ENCODE data around the gene ZNF536. TPM values are rescaled to one million over a fixed set of nuclear protein-coding genes. Genes with fewer than 3 reads are reported as not detected.

Gene ZNF536
- polyA plus RNA-seq, 1 donor (not counting 4 experiments of a cell fraction or from before 2014, with no cell fraction given) = not detected

DNA sequence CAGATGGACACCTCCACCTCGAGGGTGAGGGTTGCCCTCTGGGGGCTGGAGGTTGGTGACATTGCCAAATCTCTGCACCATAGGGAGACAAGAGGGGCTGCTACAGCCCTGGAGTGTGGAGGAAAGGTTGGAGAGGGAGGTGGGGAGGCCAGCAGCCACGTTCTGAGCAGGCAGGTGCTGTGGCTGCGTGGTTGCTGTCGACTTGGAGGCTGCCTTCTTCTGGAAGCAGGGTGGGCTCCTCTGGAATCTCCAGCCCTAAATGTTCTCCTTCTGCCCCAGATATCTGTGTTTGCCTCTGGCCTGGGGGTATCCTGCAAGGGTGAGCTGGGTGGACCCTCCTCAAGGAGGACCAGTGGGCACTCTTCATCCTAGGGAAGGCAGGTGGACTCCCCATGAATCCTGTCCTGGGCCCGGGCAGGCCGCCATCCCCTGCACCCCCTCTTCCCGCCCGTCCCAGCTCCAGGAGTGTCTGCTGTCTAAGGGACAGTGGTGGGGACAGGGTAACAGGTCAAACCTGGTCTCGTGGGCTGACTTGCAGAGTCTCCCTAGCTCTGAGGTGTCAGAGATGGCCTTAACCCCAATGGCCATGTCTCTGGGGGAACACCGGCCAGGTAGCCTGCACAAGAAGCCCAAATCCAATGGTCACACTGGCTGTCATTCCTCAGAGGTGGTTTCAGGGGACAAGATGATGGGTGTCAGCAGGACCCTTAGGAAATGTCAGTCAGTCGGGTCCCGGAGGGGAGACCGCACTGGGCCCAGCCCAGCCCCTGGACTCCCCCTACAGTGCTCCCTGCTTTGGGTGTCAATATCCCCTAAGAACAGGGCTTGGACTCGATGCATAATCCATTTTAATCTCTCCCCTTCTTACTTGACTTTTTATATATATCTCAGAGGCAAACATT is 32.3 kb upstream of the ZNF536 start:
- H3K9me3 ChIP-seq (ENCODE audit: control insufficient read depth, low read depth, low read length) = peaks cover 14% of the 10 kb centered on the region
- TF ChIP-seq, protein P1, sequence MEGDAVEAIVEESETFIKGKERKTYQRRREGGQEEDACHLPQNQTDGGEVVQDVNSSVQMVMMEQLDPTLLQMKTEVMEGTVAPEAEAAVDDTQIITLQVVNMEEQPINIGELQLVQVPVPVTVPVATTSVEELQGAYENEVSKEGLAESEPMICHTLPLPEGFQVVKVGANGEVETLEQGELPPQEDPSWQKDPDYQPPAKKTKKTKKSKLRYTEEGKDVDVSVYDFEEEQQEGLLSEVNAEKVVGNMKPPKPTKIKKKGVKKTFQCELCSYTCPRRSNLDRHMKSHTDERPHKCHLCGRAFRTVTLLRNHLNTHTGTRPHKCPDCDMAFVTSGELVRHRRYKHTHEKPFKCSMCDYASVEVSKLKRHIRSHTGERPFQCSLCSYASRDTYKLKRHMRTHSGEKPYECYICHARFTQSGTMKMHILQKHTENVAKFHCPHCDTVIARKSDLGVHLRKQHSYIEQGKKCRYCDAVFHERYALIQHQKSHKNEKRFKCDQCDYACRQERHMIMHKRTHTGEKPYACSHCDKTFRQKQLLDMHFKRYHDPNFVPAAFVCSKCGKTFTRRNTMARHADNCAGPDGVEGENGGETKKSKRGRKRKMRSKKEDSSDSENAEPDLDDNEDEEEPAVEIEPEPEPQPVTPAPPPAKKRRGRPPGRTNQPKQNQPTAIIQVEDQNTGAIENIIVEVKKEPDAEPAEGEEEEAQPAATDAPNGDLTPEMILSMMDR (optimal IDR thresholded peaks at IDR 0.05 in 1 of 3, IDR thresholded peaks at IDR 0.05 in 1 of 3, conservative IDR thresholded peaks at IDR 0.05 in 1 of 3; ENCODE audit: extremely low read depth in 1 of 3, insufficient read depth in 2 of 3, low read length in 3 of 3) = no peak
- TF ChIP-seq EZH2 (IDR thresholded peaks at IDR 0.05; ENCODE audit: low read length) = no peak

DNA sequence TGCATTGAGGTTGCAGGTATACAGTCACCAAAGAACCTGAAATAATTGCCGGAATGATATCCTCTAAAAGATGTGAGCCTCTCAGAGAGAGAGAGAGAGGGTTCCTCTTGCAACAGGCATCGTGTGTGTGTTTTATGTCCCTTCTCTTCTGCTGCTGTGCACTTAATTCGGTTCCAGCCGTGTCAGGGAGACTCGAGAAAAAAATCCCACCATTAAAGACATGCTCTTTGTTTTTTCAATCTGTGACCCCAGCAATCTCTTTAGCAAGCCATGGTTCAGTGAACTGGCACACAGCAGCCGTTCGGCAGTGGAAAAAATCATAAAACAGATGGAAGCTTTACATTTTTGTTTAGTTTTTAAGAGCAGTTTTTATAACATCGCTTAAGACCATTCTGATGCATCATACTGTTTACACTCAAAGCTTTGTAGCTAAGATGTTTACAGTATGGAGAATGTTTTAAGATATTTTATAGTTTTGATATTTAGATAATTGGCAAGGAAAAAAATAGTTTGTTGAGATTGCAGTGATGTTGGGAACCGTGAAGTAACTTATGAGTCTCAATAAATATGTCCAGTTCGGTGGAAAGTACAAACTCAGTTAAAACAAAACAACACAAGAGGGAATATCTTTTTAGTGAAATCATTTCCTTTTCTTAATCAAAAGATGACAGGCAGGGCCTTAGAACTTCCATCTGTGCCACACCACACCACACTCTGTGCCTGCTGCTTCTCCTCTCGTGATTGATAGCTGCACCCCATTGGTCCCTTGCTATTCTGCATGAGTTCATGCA is 31.2 kb upstream of the ZNF536 start:
- Histone ChIP-seq H3K9ac (ENCODE audit: control insufficient read depth, extremely low read depth, insufficient read depth, low read length) (no peak overlapping the region), H3K4me1 (ENCODE audit: control insufficient read depth, extremely low read depth, insufficient read depth, low read length) (no peaks in the 10 kb centered on the region), H2AFZ (ENCODE audit: control insufficient read depth, low read length) (no peak overlapping the region), H3K4me3 (ENCODE audit: control insufficient read depth in 2 of 3, extremely low read depth in 1 of 3, insufficient read depth in 2 of 3, low read depth in 1 of 3, low read length in 3 of 3) (no peak overlapping the region), H3K9me1 (ENCODE audit: control insufficient read depth, extremely low read depth, insufficient read depth, low read length) (no peaks in the 10 kb centered on the region), H3K27me3 (ENCODE audit: control insufficient read depth, extremely low read depth, insufficient read depth, low read length) (no peaks in the 10 kb centered on the region), H3K9me3 (ENCODE audit: control insufficient read depth, low read depth, low read length) (peaks cover 9% of the 10 kb centered on the region), H3K79me2 (ENCODE audit: control insufficient read depth, insufficient read depth, low read length) (no peaks in the 10 kb centered on the region), H3K4me2 (ENCODE audit: control insufficient read depth, extremely low read depth, insufficient read depth, low read depth, low read length) (no peak overlapping the region), H3K36me3 (ENCODE audit: control insufficient read depth in 2 of 2, extremely low read depth in 1 of 2, insufficient read depth in 2 of 2, low read length in 2 of 2) (no peaks in the 10 kb centered on the region), H4K20me1 (ENCODE audit: control insufficient read depth, extremely low read depth, insufficient read depth, low read length) (no peaks in the 10 kb centered on the region), H3K27ac (ENCODE audit: control insufficient read depth, insufficient read depth, low read length) (no peak overlapping the region)
- TF ChIP-seq EZH2 (IDR thresholded peaks at IDR 0.05; ENCODE audit: low read length) = no peak
- TF ChIP-seq, protein P1 (optimal IDR thresholded peaks at IDR 0.05 in 1 of 3, IDR thresholded peaks at IDR 0.05 in 1 of 3, conservative IDR thresholded peaks at IDR 0.05 in 1 of 3; ENCODE audit: extremely low read depth in 1 of 3, insufficient read depth in 2 of 3, low read length in 3 of 3) = no peak
- no peak for FAIRE-seq
- dilution Hi-C loops (cut with MboI; ENCODE audit: extremely low pct_ligation_motif_present, low sequenced_read_pairs) = no loop called here
- DNase-seq (ENCODE audit: low read depth, low spot score) = no peak

More for the DNA sequence above, 32.3 kb upstream of the ZNF536 start:
- dilution Hi-C loops (cut with MboI; ENCODE audit: extremely low pct_ligation_motif_present, low sequenced_read_pairs) = no loop called here
- Histone ChIP-seq H3K27me3 (ENCODE audit: control insufficient read depth, extremely low read depth, insufficient read depth, low read length) (no peaks in the 10 kb centered on the region), H3K79me2 (ENCODE audit: control insufficient read depth, insufficient read depth, low read length) (no peaks in the 10 kb centered on the region), H2AFZ (ENCODE audit: control insufficient read depth, low read length) (no peak overlapping the region), H3K4me1 (ENCODE audit: control insufficient read depth, extremely low read depth, insufficient read depth, low read length) (no peaks in the 10 kb centered on the region), H3K9me1 (ENCODE audit: control insufficient read depth, extremely low read depth, insufficient read depth, low read length) (no peaks in the 10 kb centered on the region), H3K4me2 (ENCODE audit: control insufficient read depth, extremely low read depth, insufficient read depth, low read depth, low read length) (no peak overlapping the region), H3K9ac (ENCODE audit: control insufficient read depth, extremely low read depth, insufficient read depth, low read length) (no peak overlapping the region), H3K27ac (ENCODE audit: control insufficient read depth, insufficient read depth, low read length) (no peak overlapping the region), H4K20me1 (ENCODE audit: control insufficient read depth, extremely low read depth, insufficient read depth, low read length) (no peaks in the 10 kb centered on the region), H3K4me3 (ENCODE audit: control insufficient read depth in 2 of 3, extremely low read depth in 1 of 3, insufficient read depth in 2 of 3, low read depth in 1 of 3, low read length in 3 of 3) (no peak overlapping the region), H3K36me3 (ENCODE audit: control insufficient read depth in 2 of 2, extremely low read depth in 1 of 2, insufficient read depth in 2 of 2, low read length in 2 of 2) (no peaks in the 10 kb centered on the region)
- DNase-seq (ENCODE audit: low read depth, low spot score) = no peak
- FAIRE-seq = no peak

Measured in keratinocyte (primary cell).